Stomach (tissue), 9 donors: ENCODE measurements around the gene ACOXL. TPM values are rescaled to one million over a fixed set of nuclear protein-coding genes. Genes with fewer than 3 reads are reported as not detected.

ENCODE experiments used
- DNase-seq, 2 donors: peaks; one replicate each; pipeline versions ENCODE4 v3.0.0 to v3.0.0-alpha.2; 2013 to 2019
- H3K27ac ChIP-seq, 5 donors: fragments of 200-600 bp in 4 of 5; sonication (generic) in 4 of 5; one replicate each; pipeline ENCODE4 v1.5.1; 2013 to 2019; ENCODE audit warnings: mild to moderate bottlenecking in 1 of 5, moderate library complexity in 1 of 5
- H3K27me3 ChIP-seq, 3 donors: fragments of 200-600 bp; sonication (generic); one replicate each; pipeline ENCODE4 v1.5.1; 2017 to 2019; ENCODE audit warnings: mixed run types in 1 of 3
- H3K36me3 ChIP-seq, 4 donors: fragments of 200-600 bp; sonication (generic); 1 replicate in 3 of 4; 2 replicates in 1 of 4; pipeline ENCODE4 v1.5.1; 2016 to 2019
- H3K4me1 ChIP-seq, 4 donors: fragments of 200-600 bp; sonication (generic); one replicate each; pipeline ENCODE4 v1.5.1; 2016 to 2019
- H3K4me3 ChIP-seq, 4 donors: fragments of 200-600 bp; sonication (generic) in 3 of 4; one replicate each; pipeline ENCODE4 v1.5.1; 2016 to 2019; ENCODE audit warnings: mild to moderate bottlenecking in 1 of 4
- H3K9me3 ChIP-seq, 4 donors: fragments of 200-600 bp; sonication (generic); one replicate each; pipeline ENCODE4 v1.5.1; 2016 to 2019
- EP300 ChIP-seq: sonication (generic); formaldehyde crosslinking; IDR thresholded peaks from one replicate; pipeline ENCODE4 v1.6.1; 2017; ENCODE audit warnings: antibody characterized with exemption
- POLR2A ChIP-seq, 4 donors: fragments of 450-650 bp; IDR thresholded peaks; one replicate each; pipeline ENCODE4 v1.6.1; 2016; ENCODE audit warnings: antibody characterized with exemption in 4 of 4, control low read depth in 2 of 4, mild to moderate bottlenecking in 1 of 4, moderate library complexity in 1 of 4
- POLR2AphosphoS5 ChIP-seq, 3 donors: sonication (generic); formaldehyde crosslinking; IDR thresholded peaks; one replicate each; pipeline ENCODE4 v1.6.1; 2016; ENCODE audit warnings: antibody characterized with exemption in 3 of 3
- WGBS, 5 donors: extraction: QIAGEN DNeasy Blood & Tissue Kit in 3 of 5; methylation state at CpG; one replicate each; pipeline versions ENCODE4 v1.1.5 to v1.1.7; 2013 to 2018; 5-methylcytosine and 5-hydroxymethylcytosine counted together
- intact Hi-C: fragments of 100-400 bp; cut with DNase I; formaldehyde crosslinking; loops from one replicate; pipeline ENCODE4 v1.15.1; 2023; ENCODE audit warnings: low total_unique reads
- polyA plus RNA-seq, 3 donors: library from polyadenylated mRNA; stranded (reverse); fragments of 200-250 nt; gene quantifications; one replicate each; pipeline ENCODE4 v1.2.3, GENCODE V29; 2013
- total RNA-seq, 5 donors: library from RNA; depleted of rRNA; stranded (reverse); fragments of >200 nt; gene quantifications; one replicate each; pipeline versions ENCODE4 v1.1.0 to v1.2.3, GENCODE V29; 2014 to 2016
- TF ChIP-seq, protein P1 (sequence below), 7 experiments: fragments of 450-650 bp in 4 of 7; fragments of 200-600 bp in 3 of 7; sonication (generic) in 3 of 7; IDR thresholded peaks; one replicate each; pipeline ENCODE4 v1.5.1; 2016 to 2019; ENCODE audit warnings: antibody characterized with exemption in 7 of 7, control low read depth in 2 of 7, mild to moderate bottlenecking in 1 of 7
- donor health status: healthy with polysubstance abuse.
- donor health status: Bipolar disorder and iron deficiency.
- donor health status: healthy.

ACOXL gene
- total and polyA plus RNA-seq, 8 donors, result 0.10 to 1.3 (median 0.45) TPM; not detected in 3

DNA sequence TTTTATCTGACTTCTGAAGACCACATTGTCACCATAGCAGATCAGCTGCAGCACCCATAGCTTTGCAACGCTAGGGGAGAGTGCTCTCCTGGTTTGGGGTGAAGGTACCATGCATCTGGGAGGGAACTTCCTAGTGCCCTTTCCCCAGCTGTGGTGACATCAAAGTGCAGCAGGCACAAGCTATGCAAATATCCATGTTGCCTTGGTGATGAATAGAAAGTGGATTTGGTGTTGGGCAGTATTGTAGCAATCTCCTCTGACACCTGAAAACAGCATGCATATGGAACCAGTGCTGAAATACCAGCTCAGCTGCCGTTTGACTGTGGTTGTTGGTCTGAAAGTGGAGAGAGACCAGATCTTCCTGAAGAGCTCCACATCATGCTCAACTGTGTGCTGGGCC is 425.4 kb downstream of the ACOXL start:
- peaks cover 3 to 33% (median 17%) of the 10 kb centered on the region in 4 donors for H3K36me3 ChIP-seq
- no peaks in the 10 kb centered on the region for H3K27me3 ChIP-seq
- no peak for TF ChIP-seq POLR2AphosphoS5 (IDR thresholded peaks at IDR 0.05)
- TF ChIP-seq, protein P1, sequence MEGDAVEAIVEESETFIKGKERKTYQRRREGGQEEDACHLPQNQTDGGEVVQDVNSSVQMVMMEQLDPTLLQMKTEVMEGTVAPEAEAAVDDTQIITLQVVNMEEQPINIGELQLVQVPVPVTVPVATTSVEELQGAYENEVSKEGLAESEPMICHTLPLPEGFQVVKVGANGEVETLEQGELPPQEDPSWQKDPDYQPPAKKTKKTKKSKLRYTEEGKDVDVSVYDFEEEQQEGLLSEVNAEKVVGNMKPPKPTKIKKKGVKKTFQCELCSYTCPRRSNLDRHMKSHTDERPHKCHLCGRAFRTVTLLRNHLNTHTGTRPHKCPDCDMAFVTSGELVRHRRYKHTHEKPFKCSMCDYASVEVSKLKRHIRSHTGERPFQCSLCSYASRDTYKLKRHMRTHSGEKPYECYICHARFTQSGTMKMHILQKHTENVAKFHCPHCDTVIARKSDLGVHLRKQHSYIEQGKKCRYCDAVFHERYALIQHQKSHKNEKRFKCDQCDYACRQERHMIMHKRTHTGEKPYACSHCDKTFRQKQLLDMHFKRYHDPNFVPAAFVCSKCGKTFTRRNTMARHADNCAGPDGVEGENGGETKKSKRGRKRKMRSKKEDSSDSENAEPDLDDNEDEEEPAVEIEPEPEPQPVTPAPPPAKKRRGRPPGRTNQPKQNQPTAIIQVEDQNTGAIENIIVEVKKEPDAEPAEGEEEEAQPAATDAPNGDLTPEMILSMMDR (IDR thresholded peaks at IDR 0.05), result no peak
- no peak for TF ChIP-seq POLR2A (IDR thresholded peaks at IDR 0.05)
- TF ChIP-seq EP300, result no peak
- no peak overlapping the region for H3K27ac ChIP-seq
- DNase-seq, result peak in 1 of 2 donors; percentile 21
- intact Hi-C loops, result no loop called here
- 74 to 83% (median 79%) methylated on average over 2 of the region's 2 CpGs for WGBS, 5 donors
- no peaks in the 10 kb centered on the region for H3K9me3 ChIP-seq
- H3K4me3 ChIP-seq, result no peak overlapping the region
- H3K4me1 ChIP-seq, result peaks cover 14 to 34% (median 23%) of the 10 kb centered on the region in 4 donors

DNA sequence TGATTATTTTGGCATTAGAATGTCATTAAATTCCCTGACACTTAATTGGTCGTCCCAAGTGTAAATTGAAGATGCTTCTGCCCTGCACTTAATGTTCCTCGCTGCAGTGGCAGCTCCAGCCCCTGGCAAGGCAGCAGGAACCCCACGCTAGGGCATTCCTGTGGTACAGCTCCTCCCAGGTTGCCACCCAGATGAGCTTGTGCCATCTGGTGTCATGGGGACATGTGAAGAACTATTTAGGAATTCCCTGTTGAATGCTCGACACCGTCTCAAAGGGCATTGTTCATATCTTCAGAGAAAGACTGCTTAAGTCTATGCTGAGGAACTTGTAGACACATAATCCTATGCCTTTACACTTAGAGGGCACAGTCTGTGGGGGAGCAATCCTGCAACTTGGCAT is 427.3 kb downstream of the ACOXL start:
- no peak overlapping the region for H3K4me3 ChIP-seq
- no peaks in the 10 kb centered on the region for H3K27me3 ChIP-seq
- H3K4me1 ChIP-seq, result peaks cover 21 to 49% (median 32%) of the 10 kb centered on the region in 4 donors
- 90 to 94% (median 92%) methylated on average over 5 of the region's 5 CpGs for WGBS, 5 donors
- peaks cover 3 to 22% (median 11%) of the 10 kb centered on the region in 4 donors for H3K36me3 ChIP-seq
- DNase-seq, result no peak
- TF ChIP-seq EP300 (no peak), POLR2A (IDR thresholded peaks at IDR 0.05) (no peak), POLR2AphosphoS5 (IDR thresholded peaks at IDR 0.05) (no peak)
- TF ChIP-seq, protein P1 (IDR thresholded peaks at IDR 0.05), result no peak
- H3K27ac ChIP-seq, result no peak overlapping the region
- intact Hi-C loops, result no loop called here
- no peaks in the 10 kb centered on the region for H3K9me3 ChIP-seq

DNA sequence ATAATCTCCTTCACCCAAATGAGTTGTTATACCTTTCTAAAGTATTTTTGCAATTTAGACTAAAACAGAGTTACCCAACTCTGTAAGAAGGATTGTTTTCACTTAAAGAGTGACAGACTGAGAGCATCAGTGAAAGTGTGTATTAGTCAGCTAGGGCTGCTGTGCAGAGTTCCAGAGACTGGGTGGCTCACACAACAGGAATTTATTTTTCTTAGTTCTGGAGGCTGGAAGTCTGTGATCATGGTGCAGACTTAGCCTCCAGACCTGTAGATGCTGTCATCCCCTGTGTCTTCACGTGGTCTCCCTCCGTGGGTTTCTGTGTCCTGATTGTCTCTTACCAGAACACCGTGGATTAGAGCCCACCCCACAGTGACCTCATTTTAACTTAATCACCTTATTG is 428.4 kb downstream of the ACOXL start:
- Histone ChIP-seq H3K27me3 (no peaks in the 10 kb centered on the region), H3K27ac (no peak overlapping the region), H3K4me3 (no peak overlapping the region), H3K4me1 (peaks cover 21 to 49% (median 30%) of the 10 kb centered on the region in 4 donors), H3K36me3 (peaks cover 0 to 30% (median 17%) of the 10 kb centered on the region in 4 donors), H3K9me3 (no peaks in the 10 kb centered on the region)
- 81 to 97% (median 93%) methylated on average over 3 of the region's 3 CpGs for WGBS, 5 donors
- TF ChIP-seq, protein P1 (IDR thresholded peaks at IDR 0.05), result no peak
- TF ChIP-seq POLR2A (IDR thresholded peaks at IDR 0.05) (no peak), EP300 (no peak)
- intact Hi-C loops, result no loop called here
- no peak for DNase-seq

DNA sequence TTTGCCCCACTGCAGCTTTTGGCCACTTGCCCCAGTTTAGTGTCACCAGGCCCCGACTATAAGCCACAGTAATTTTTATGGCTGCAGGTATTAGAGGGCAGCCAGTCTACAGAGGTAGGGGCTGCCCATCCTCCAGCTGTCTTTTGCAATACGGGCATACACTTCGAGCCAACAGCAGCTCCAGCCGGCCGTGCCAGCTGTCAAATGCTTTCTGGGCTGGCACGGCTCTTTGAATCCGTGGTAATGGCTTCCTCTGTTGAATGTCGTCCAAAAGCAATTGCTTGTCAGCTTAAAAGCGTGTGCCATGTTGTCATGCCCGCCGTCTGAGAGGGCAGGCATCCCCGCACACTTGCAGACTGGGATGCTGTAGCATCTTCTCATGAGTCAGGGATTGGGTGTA is 429.6 kb downstream of the ACOXL start:
- TF ChIP-seq POLR2AphosphoS5 (IDR thresholded peaks at IDR 0.05), result peak in 2 of 3 donors; percentile 20 to 47
- TF ChIP-seq POLR2A (IDR thresholded peaks at IDR 0.05), result no peak
- H3K4me3 ChIP-seq, result peak overlapping the region in 1 of 4 donors; percentile 2
- intact Hi-C loops, result no loop called here
- H3K27ac ChIP-seq, result no peak overlapping the region
- DNase-seq, result peak; percentile 67 to 69
- WGBS, 5 donors, result 30 to 65% (median 42%) methylated on average over 12 of the region's 12 CpGs
- peaks cover 22 to 52% (median 34%) of the 10 kb centered on the region in 4 donors for H3K4me1 ChIP-seq
- H3K9me3 ChIP-seq, result no peaks in the 10 kb centered on the region
- no peaks in the 10 kb centered on the region for H3K27me3 ChIP-seq
- H3K36me3 ChIP-seq, result peaks cover 0 to 41% (median 22%) of the 10 kb centered on the region in 4 donors

DNA sequence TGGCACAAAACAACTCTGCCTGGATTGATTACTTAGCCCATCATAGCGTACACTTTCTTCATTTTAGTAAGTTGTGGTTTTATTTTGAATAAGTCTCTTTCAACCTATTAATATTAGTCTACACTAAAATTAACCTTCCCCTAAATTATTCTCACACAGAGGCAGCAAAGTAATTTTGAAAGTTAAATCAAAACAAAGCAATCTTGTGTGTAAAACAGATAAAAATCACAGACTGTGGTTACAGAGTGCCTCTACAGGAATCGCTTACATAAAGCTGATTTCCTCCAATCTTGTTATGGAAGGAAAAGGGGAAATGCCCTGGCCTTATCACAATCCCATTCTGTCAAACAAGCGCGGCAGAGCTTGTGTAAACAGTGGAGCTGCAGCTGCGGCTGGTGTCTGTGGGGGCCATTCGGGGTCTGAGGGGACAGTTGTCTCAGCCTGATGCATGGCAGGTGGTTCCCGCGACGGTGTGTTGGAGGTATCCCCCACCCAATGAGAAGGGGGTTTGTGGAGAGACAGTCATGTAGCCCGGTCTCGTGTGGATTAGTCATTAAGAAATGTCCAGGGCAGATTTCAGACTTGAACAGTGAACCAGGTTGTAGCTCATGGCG is 430.5 kb downstream of the ACOXL start:
- 11 to 30% (median 18%) methylated on average over 12 of the region's 12 CpGs for WGBS, 5 donors
- H3K9me3 ChIP-seq, result no peaks in the 10 kb centered on the region
- peaks cover 0 to 44% (median 21%) of the 10 kb centered on the region in 4 donors for H3K36me3 ChIP-seq
- DNase-seq, result peak; percentile 48 to 83
- peaks cover 22 to 60% (median 41%) of the 10 kb centered on the region in 4 donors for H3K4me1 ChIP-seq
- H3K27me3 ChIP-seq, result no peaks in the 10 kb centered on the region
- intact Hi-C loops, result no loop called here
- peak overlapping the region in 1 of 4 donors; percentile 29 for H3K4me3 ChIP-seq
- peak; percentile 9 to 69 (median 53) for TF ChIP-seq POLR2AphosphoS5 (IDR thresholded peaks at IDR 0.05)
- TF ChIP-seq EP300, result no peak
- TF ChIP-seq POLR2A (IDR thresholded peaks at IDR 0.05), result no peak
- peak overlapping the region in 3 of 5 donors; percentile 11 to 57 (median 20) for H3K27ac ChIP-seq
